GM12891 (cell line): ENCODE measurements around the gene TLE2.
A peak's percentile ranks its signal among the peaks of the same experiment; 100 is the strongest.

ENCODE experiments used
- POLR2A ChIP-seq: IDR thresholded peaks from 2 replicates; pipeline ENCODE4 v1.6.1; 2011; ENCODE audit warnings: low read depth, low read length, control low read depth
- POLR2AphosphoS5 ChIP-seq: IDR thresholded peaks from 2 replicates; pipeline ENCODE4 v1.6.1; 2011; ENCODE audit warnings: low read depth, low read length, control low read depth
- SPI1 ChIP-seq: IDR thresholded peaks from 2 replicates; pipeline ENCODE4 v1.6.1; 2011; ENCODE audit warnings: low read depth, low read length, control low read depth
- TAF1 ChIP-seq: IDR thresholded peaks from 2 replicates; pipeline ENCODE4 v1.6.1; 2011; ENCODE audit warnings: low read depth, low read length, control low read depth

- TF ChIP-seq POLR2A (no peak), TAF1 (no peak), POLR2AphosphoS5 (0 out of 2 replicates have a peak, but pooled peaks have one; percentile 19), SPI1 (0 out of 2 replicates have a peak, but pooled peaks have one; percentile 19)
These were observed 36.7 kb upstream of the TLE2 start for GRCh38 chr19:3065675-3066357.
